ENCODE data around the gene PORCN.
A peak's percentile ranks its signal among the peaks of the same experiment; 100 is the strongest.
"Not testable (repeated sequence)": the region's sequence is repeated elsewhere in the genome, so short reads cannot be mapped to it uniquely, and the experiment has no call there.

Gene PORCN

GRCh38 chrX:48513670-48514069 lies 4.9 kb downstream of the PORCN start:
- DNase-seq (ENCODE audit: low read depth): no peak

DNA sequence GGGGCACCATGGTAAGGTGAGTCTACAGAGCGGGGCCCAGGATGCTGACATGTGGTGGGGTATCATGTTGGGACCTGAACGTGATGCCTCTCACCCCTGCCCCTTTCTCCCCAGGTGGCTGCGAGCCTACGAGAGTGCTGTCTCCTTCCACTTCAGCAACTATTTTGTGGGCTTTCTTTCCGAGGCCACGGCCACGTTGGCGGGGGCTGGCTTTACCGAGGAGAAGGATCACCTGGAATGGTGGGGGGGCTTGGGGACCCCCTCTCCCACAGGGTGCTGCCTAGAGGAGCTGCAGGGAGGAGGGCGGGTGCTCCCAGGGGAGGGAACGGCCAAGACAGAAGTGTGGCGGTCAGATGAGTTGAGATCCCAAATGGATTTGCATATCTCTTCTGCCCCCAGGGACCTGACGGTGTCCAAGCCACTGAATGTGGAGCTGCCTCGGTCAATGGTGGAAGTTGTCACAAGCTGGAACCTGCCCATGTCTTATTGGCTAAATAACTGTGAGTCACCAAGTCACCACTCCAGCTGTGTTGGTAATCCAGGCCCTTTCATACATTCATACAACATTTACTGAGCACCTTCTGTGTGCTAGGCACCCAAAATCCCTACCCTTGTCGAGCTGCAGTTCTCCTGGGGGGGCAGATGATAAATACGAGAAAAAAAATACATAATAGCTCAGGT lies 5.5 kb downstream of the PORCN start:
- no peak for DNase-seq (ENCODE audit: low read depth)

DNA sequence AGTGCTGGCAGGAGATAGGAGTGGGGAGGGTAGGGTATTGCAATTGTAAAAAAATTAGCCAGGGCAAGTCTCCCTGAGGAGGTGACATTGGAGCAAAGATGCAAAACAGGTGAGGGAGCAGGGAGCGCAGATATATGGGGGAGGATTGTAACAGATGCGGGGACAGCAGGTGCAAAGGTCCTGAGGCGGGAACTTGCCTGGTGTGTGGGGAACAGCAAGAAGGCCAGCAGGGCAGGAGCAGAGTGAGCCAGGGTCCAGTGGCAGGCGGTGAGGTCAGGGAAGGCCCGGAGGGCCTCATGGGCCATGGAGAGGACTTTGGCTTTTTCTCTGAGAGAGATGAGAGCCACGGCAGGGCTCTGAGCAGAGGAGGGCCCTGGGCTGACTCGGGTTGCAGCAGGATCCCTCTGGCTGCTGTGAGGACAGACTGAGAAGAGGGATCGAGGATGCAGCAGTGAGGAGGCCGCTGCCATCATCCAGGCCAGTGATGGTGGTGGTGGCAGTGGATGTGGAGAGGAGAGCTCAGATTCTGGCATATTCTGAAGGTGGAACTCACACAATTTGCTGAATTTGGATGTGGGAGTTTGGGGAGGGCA lies 6.2 kb downstream of the PORCN start:
- DNase-seq (ENCODE audit: low read depth): no peak

DNA sequence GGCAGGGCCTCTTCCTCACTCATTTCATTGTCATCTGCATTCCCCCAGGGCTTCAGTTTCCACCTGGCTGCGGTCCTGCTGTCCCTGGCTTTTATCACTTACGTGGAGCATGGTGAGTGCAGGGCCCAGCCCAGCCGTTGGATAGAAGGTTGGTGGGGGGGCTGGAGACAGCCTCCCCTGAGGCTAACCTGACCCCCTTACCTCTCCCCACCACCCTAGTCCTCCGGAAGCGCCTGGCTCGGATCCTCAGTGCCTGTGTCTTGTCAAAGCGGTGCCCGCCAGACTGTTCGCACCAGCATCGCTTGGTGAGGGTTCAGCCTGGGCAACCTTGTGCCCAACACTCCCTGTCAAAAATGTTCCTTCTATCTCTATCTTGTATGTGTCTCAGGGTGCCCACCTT lies 7.0 kb downstream of the PORCN start:
- no peak for DNase-seq (ENCODE audit: low read depth)

GRCh38 chrX:48516285-48516684 lies 7.5 kb downstream of the PORCN start:
- DNase-seq (ENCODE audit: low read depth): no peak

DNA sequence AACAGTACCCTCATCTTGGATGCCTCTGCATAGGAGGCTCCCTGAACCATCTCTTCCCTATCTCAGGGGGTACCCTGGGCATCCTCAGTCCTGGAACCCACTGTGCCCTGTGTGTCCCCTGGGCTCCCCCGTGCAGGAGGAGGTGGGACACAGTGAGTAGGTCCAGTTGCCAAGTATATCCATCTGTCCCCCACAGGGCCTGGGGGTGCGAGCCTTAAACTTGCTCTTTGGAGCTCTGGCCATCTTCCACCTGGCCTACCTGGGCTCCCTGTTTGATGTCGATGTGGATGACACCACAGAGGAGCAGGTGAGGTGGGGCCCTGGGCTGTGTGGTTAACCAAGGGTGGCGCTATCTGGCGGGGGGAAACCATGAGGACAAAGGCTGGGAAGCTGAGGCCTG lies 8.2 kb downstream of the PORCN start:
- no peak for DNase-seq (ENCODE audit: low read depth)

GRCh38 chrX:48519481-48519880 lies 10.7 kb downstream of the PORCN start:
- DNase-seq (ENCODE audit: low read depth): not testable (repeated sequence)

DNA sequence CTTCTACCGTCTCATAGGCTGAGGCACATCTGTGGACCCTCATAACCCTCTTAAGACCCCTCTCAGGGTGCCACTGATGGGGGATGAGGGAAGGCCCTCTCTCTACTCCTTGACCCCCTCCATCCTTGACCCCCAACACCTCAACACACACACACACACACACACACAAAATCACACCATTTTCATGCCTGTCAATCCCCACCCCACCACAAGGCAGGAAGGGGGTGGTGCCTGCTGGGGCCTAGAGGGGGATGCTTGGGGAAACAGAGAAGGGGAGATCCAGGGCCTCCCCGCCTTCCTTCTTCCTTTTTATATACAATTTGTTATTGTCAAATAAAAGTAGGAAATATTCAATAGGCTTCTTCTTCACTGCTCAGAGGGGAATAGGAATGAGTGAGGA lies 11.7 kb downstream of the PORCN start:
- DNase-seq (ENCODE audit: low read depth): no peak

DNA sequence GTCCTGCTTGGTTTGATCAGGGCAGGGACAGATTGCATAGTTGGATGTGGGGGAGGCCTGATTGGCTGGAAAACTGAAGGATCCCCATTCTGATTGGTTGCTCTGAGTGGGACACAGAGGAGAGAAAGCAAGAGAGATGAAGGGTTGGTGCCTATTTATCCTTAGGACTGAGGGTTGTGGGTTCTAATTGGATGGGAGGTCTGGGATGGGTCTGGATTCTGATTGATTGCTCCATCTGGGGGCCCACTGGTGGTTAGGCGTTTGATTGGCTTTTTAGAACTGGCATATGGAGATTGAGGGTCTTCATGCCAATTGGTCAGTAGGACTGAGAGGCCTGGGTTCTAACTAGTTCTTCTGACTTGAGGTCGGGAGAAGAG lies 12.2 kb downstream of the PORCN start:
- no peak for DNase-seq (ENCODE audit: low read depth)

DNA sequence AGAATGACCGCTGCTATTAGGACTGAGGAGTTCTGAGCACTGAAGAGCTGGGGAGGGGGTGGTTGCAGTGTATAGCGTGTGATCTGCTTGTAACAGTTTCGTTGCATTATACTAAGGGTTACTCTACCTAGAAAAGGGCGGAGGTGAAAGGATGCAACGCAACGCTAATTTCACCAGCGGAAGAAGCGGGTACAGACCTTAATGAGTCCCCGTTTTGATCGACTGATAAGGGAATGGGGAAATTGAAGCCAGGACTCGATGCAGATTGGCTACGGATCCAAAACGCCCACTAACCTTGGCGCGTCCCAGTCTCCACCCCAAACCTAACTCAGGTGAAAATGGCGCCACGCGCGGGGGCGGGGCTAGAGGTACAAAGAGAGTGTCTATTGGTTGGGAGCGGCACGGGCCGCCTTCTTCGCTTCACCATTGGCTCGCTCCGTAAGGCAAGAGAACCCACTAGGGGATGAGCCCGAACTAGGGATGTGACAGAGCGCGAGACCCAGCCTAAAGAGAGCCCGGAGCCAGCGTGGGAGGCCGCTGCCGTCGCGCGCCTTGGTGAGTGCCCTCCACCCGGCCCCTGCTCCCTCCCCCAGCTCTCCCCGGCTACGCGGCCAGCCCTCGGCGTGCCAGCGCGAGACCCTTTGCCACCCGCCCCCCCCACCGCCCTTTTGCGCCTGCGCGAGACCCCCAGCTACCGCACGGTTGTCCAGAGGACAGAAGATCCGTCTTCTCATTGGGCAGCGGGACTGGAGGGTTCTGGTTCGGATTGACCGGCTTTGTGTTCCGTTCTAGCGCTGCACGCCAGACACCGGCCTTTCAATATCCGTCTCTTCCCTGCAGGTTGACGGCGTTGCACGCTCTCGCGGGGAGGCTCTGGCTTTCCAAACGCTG lies 12.8 kb downstream of the PORCN start, which contains the start of gene EBP:
Gene EBP, plus strand, starts transcription at position 456 of the 891 bp plus-strand sequence. CDS start 1,964 bp downstream, outside the sequence.
- DNase-seq (ENCODE audit: low read depth): peak; percentile 66

DNA sequence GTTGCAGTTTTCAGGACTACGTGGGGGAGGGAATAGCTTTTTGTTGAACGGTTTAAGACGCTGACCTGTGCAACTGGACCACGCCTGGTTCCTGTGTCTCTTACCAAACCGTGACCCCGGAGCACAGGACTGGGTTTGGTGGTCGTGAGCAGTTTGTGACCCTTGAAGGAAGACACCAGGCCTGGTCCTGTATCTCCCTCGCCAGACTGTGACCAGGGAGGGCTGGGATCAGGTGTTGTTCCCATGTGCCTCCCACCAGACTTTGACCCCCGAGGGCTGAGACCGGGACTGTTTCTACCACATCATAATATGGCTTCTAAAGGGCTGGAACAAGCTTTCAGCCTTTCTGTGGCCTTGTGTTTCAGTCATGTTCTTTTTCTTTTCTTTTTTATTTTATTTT lies 13.5 kb downstream of the PORCN start:
- DNase-seq (ENCODE audit: low read depth): no peak

- no peak for DNase-seq (ENCODE audit: low read depth)
These were observed 14.9 kb downstream of the PORCN start for GRCh38 chrX:48523682-48524081.

GRCh38 chrX:48525853-48526252 lies 17.1 kb downstream of the PORCN start:
- not testable (repeated sequence) for DNase-seq (ENCODE audit: low read depth)

GRCh38 chrX:48530736-48531135 lies 21.9 kb downstream of the PORCN start:
- no peak for DNase-seq (ENCODE audit: low read depth)

DNA sequence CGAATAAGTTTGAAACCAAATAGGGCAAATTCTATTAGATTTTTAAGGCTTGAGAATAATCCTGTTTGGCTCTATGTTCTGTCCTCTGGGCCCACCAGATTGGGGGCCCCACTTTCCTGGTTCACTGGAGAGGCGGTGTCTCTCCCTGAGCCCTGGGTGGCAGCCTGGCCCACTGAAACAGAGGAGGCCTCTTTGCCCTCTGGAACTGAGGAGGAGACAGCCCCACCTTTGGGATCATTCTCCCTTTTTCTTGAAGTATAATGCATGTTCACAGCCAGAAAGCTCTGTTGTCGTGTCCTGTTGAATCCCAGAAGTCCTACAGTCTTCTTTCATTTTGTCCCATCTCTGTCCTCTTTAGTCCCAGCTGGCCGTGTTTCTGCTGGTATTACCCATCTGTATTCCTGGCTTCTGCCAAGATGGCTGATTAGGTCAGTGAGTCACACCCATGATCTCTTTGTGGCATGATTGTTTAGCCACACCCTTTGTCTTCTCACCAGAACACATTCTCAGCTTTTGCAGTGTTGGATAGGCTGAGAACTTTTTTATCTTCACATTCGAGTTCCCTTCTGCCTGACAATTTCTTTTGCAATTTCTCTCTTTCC lies 22.7 kb downstream of the PORCN start:
- DNase-seq (ENCODE audit: low read depth): peak; percentile 66

DNA sequence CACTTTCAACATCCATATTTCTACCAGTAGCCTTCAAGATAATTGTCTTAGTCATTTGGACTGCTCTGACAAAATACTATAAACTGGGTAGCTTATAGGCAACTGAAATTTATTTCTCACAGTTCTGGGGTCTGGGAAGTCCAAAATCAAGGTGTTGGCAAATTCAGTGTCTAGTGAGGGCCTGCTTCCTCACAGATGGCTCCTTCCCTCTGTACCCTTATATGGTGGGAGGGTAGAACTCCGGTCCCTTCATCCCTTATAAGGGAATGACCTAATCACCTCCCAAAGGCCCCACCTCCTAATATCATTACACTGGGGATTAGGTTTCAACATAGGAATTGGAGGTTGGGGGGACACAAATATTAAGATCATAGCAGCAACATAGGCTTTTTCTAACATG lies 23.4 kb downstream of the PORCN start:
- DNase-seq (ENCODE audit: low read depth): no peak

DNA sequence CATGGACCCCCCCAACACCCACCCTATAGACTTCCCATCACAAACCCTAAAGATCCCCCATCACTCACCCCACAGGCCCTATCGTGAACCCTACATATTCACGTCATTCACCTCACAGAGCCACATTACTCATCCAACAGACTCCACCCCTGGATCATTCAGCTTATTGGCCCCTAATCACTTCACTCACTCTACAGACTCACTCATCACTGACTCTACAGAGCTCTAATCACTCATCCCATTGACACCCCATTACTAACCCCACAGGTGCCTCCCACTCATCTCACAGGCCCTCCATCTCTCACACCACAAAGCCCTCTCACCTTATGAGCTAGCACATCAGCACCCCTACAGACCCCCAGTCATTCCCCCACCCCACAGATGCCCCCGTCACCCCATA lies 24.4 kb downstream of the PORCN start:
- DNase-seq (ENCODE audit: low read depth): no peak

DNA sequence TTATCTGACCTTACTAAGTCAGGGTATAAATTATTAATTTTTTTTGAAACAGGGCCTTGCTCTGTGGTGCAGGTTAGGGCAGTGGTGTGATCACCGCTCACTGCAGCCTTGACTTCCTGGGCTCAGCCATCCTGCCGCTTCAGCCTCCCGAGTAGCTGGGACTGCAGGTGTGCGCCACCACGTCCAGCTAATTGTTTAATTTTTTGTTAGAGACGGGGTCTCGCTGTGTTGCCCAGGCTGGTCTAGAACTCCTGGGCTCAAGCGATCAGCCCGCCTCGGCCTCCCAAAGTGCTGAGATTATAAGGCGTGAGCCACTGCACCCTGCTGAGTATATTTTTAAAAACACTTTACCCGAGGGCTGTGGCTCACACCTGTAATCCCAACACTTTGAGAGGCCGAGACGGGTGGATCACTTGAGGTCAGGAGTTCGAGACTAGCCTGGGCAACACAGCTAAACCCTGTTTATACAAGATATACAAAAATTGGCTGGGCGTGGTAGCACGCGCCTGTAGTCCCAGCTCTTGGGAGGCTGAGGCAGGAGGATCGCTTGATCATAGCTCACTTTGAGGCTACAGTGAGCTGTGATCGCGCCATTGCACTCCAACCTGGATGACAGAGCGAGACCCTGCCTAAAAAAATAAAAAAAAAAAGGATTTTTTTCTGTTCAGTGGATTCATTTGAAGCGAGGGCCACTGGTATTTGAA lies 30.0 kb downstream of the PORCN start:
- DNase-seq (ENCODE audit: low read depth): no peak

DNA sequence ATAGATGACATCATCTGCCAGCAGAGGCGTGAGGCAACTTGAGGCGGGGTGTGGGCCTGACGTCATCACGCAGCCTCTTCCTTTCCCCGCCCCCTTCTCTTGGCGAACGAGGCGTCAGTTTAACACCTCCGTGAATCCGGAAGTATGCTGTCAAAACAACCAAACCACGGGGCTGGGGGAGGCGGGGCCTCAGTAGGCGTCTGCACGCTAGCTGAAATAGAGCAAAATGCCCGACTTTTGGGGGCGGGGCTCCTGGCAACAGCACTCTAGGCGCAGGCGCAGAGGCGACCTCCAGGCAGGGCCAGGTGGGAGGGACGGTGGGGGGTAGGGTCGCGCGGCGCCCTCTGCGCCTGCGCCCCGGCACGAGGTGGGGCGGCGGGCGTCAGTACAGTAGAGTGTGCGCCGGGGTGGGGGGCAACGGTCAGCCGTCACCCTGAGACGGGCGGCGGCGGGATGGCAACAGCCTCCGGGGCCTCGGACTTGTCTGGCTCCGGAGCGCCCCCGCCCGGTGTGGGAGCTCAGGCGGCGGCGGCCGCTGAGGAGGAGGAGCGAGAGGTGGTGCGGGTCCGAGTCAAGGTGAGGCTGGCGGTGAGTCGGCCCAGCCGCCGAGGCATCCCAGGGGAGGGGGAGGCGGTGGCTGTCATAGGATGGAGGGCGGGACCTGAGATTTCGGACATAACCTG lies 30.7 kb downstream of the PORCN start, which contains the start of gene TBC1D25:
Gene TBC1D25, plus strand, starts transcription at position 370 of the 683 bp plus-strand sequence. Its CDS starts 84 bp downstream, at position 454.
- DNase-seq (ENCODE audit: low read depth): peak; percentile 87

DNA sequence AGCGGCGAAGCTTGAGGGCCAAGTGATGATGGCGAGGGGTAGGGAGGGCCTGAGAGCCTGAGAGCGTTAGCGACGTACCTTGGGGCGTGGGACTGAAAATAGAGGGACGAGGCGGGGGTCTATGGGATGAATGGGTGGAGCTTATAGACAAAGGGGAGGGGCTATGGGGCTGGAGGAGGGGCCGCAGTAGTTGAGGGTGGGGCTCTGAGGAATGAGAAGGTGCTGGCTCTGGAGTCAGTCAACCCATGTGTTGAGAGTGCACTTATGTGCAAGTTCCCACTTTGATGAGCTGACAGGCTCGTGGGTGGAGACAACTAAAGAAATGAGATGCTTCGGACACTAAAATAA lies 31.2 kb downstream of the PORCN start:
- no peak for DNase-seq (ENCODE audit: low read depth)

DNA sequence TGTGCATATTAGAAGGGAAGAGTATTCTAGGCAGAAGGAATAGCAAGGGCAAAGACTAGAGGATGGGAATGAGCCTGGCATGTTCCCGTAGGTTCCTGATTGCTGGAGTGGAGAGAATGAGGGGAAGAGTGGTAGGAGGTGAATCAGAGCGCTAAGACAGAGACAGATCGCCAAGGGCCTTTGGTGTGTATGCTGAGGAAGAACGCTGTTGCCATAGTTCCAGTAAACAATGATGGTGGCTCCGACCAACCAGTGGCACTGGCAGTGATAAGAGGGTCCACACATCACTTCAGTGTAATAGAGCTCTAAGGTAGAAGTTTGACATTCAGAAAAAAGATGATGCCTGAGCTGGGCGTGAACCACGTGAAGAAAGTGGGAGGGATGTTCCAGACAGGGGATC lies 31.7 kb downstream of the PORCN start:
- no peak for DNase-seq (ENCODE audit: low read depth)

All from stromal cell of bone marrow (primary cell).